NCI-H187 (cell line): ENCODE measurements around the gene RBM20.
"Not testable (repeated sequence)": the region's sequence is repeated elsewhere in the genome, so short reads cannot be mapped to it uniquely, and the experiment has no call there.

Experiments used
- DNase-seq, 2 experiments: peaks; one replicate each; lab custom pipeline; 2025; lab: John Stamatoyannopoulos, UW

The RBM20 gene

GRCh38 chr10:110764793-110765512 lies 120.8 kb downstream of the RBM20 start:
- peak in 1 of 2 experiments; percentile 10 for DNase-seq

DNA sequence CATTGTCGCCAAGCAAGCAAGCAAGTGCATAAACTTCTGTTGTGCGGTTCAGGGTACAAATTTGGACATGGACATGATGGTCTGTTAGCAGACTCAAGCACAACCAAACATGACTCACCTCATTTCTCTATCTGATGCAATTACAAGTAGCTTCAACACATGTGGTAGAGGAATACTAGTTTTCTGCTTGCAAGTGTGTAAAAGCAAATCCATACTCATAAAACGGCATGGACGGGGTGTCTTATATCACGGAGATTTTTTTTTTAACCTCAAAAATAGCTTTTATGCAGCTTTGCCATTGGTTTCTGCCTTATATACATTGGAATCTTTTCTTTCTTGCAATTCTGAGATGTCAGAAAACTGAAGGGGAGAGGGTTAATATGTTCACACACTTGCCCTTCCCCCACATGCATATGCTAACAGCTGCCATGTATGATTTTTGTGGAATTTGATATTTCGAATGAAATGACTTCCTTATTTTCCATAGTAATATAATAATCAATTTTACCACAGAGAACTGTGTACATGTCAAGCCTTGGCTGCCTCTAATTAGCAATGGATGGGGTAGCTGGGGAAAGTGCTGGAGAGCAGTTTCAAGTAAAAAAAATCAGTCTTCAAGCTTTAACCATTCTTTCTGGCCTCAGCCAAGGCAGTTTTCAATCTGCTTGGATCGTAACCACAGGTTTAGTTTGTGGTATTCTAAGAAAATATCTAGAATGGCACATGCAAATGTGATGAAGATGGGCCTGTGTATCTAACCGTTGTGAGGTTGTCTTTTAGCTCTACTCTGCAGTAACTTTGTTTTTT lies 121.6 kb downstream of the RBM20 start:
- peak in 1 of 2 experiments; percentile 25 for DNase-seq

DNA sequence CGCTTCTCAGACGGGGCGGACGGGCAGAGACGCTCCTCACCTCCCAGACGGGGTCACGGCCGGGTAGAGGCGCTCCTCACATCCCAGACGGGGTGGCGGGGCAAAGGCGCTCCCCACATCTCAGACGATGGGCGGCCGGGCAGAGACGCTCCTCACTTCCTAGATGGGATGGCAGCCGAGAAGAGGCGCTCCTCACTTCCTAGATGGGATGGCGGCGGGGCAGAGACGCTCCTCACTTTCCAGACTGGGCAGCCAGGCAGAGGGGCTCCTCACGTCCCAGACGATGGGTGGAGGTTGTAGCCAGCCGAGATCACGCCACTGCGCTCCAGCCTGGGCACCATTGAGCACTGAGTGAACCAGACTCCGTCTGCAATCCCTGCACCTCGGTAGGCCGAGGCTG lies 123.5 kb downstream of the RBM20 start:
- DNase-seq = not testable (repeated sequence)

DNA sequence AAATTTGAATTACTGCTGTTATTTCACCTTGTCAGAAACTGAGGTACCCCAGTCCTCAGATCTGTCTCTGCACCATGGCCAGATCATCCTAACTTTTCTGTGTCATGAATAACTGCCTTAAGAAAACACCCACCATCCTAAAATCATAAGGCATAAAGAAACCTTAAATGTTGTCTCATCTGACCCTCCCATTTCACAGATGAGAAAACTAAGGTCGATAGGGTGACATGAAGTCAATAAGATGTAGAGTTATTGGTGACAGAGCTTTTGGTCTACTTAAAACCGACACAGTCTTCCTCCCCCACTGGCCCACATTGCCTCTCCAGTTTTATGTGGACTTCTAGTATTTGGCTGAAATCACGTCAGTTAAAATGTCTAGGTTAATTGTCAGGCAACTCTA lies 126.1 kb downstream of the RBM20 start:
- no peak for DNase-seq

DNA sequence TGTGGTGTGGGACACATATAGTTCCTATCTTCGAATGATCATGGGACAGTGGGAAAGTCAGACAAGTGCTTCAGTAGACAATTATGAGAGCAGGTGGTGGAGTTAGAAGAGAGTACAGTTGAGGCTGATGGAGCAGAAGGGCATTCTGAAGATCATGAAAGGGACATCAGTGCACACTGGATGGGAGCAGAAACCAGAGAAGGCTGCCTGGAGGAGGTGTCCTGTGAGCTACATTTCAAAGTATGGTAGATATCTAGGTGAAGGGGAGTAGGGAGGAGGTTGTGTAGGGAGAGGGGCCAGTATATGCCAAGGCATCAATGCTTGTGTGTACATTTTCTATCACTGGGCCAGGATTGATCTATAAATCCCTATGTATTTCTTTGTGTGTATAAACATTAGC lies 127.3 kb downstream of the RBM20 start:
- no peak for DNase-seq

DNA sequence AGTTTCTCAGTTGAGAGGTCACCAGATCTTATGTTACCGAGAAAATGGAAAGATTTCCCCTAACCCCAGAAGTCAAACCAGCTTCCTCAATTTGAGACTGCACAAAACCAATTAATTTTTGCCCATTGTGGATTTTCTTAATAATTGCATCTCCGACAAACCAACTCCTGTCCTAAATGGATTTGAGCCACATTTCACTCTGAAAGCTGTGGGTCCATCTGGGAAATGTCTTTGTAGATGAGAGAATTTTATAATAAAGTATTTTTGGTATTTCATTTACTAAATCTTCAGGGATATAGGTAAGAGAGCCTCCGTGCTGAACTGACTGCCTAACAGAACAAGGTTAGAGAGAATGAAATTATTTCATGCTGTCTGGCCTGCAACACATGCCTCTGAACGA lies 127.9 kb downstream of the RBM20 start:
- DNase-seq = no peak

DNA sequence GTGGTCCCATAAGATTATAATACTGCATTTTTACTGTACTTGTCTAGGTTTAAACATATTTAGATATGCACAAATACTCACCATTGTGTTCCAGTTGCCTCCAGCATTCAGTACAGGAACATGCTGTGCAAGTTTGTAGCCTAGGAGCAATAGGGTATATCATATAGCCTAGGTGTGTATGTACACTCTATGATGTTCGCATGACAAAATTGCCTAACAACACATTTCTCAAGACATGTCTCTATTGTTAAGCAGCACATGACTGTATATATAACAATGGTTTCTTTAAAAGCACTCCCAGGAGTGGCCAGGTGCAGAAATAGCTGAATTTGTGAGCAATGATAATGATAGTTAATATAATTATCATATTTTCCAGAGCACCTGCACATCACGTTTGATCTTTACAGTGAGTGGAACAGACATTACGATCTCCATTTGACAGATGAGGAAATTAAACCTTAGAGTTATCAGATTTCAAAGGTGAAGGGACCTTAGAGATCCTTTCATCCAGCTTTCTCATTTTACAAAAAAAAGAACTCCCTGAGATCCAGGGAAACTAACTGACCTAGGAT lies 128.4 kb downstream of the RBM20 start:
- no peak for DNase-seq

DNA sequence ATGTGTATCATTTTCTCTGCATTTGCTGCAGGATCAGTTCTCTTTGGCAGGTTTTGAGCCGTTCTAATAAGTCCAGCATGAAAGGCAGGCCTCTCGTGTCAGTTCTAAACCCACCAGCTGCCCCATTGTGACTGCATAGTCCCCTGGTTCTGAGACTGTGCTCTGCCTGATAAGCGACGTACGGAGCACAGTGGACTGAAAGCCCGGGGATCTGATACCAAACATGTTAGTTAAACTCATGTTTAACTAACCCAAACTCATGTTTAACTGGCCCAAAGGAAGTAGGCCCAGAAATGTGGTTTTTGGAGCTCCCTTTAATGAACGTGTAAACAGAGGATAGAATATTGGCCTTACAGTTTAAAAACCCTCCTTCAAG lies 129.5 kb downstream of the RBM20 start:
- DNase-seq = no peak

- no peak for DNase-seq
Observed at GRCh38 chr10:110774069-110775019, 130.2 kb downstream of the RBM20 start.

DNA sequence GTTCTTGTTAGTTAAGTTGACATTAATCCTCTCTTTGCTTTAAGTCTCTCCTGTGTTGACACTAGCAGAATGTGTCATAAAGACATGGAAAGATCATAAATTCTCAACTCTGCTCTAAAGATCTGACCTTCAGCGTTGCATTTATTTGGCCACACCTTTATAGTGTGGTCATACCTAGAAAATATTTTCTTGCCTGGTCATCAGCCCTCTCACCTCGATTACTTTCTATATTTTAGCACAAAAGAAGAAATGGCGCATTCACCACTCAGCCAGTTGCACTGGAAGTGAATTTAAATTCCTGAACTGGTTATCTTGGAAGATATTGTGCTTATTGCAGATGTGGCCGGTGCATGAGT lies 130.9 kb downstream of the RBM20 start:
- DNase-seq = no peak

GRCh38 chr10:110775406-110775805 lies 131.3 kb downstream of the RBM20 start:
- DNase-seq = no peak

- DNase-seq = no peak
Observed at GRCh38 chr10:110777017-110777416, 132.9 kb downstream of the RBM20 start.

GRCh38 chr10:110777661-110778060 lies 133.5 kb downstream of the RBM20 start:
- DNase-seq = no peak

DNA sequence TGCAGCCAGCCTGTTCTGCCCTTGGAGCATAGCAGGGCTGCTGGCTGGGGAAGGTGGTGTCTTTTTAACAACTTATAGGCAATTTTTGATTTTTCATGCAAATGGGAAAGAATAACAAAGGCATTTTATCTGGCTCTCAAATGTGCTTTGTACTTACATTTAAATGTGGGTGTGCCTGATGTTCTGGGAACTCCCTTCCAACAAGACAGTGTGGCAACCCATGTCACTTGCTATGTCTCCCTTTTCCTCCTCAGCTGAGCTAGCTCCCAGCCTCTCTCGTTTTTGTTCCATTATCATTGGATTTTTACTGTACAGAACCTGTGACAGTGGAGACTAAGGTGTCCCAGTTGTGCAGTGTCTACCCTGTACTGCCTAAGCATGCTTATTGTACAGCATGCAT lies 134.1 kb downstream of the RBM20 start:
- DNase-seq = no peak

DNA sequence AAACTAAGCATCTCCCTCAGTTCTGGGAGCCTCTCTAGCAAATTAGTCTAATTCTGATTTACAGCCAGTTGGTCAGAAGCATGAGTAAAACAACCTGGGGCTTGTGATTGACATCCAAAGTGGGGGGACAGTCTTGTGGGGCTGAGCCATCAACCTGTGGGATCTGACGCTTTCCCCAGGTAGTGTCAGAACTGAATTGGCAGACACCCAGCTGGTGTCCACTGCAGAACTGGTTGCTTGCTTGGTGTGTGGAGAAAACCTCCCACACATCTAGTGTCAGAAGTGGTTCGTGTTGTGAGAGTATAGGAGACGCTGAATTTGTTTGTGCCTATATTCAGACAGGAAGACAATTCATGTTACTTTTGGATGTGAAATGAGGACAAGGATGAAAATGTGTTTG lies 135.4 kb downstream of the RBM20 start:
- DNase-seq = no peak

GRCh38 chr10:110780704-110781103 lies 136.6 kb downstream of the RBM20 start:
- DNase-seq = peak in 1 of 2 experiments; percentile 37

DNA sequence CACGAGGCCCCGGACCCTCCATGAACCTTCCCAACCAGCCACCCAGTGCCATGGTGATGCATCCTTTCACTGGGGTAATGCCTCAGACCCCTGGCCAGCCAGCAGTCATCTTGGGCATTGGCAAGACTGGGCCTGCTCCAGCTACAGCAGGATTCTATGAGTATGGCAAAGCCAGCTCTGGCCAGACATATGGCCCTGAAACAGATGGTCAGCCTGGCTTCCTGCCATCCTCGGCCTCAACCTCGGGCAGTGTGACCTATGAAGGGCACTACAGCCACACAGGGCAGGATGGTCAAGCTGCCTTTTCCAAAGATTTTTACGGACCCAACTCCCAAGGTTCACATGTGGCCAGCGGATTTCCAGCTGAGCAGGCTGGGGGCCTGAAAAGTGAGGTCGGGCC lies 137.0 kb downstream of the RBM20 start:
- DNase-seq = no peak

GRCh38 chr10:110782616-110783015 lies 138.5 kb downstream of the RBM20 start:
- DNase-seq = no peak

- DNase-seq = no peak
Observed at GRCh38 chr10:110783509-110784107, 139.5 kb downstream of the RBM20 start.

DNA sequence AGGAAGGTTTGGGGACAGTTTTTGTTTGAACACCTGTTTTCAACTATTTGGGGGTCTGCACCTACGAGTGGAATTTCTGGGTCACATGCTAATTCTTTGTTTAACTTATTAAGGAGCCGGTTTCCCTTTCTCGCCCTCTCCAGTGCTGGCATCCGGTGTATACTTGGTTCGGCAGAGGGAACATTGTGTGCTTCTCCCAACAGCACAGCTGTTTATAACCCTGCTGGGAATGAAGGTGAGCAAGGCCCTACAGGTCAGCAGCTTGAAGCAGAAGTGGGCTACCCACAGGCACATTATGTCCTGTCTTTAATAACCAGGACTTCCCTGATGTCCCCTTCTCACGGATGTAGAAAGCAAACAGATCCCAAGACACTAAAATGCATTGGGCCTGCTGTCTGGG lies 140.1 kb downstream of the RBM20 start:
- no peak for DNase-seq

GRCh38 chr10:110786172-110786571 lies 142.0 kb downstream of the RBM20 start:
- DNase-seq = no peak
